HepG2 (cell line): Measurements from ENCODE around the gene TSPAN9. TPM values are rescaled to one million over a fixed set of nuclear protein-coding genes. Genes with fewer than 3 reads are reported as not detected.

Source experiments
- ARNT2 ChIP-seq: sonication (generic); formaldehyde crosslinking; IDR thresholded peaks from 2 replicates; pipeline ENCODE4 v1.8.0; 2022; ENCODE audit warnings: mild to moderate bottlenecking, low read depth, missing genetic modification reagents, moderate library complexity
- CENPX ChIP-seq: sonication (generic); formaldehyde crosslinking; IDR thresholded peaks from 2 replicates; pipeline ENCODE4 v1.9.0; 2021; ENCODE audit warnings: mild to moderate bottlenecking, missing genetic modification reagents, moderate library complexity
- CHD2 ChIP-seq: IDR thresholded peaks from 2 replicates; pipeline ENCODE4 v1.6.1; 2011; ENCODE audit warnings: low read depth, low read length, improper control_type of control experiment
- GMEB2 ChIP-seq: IDR thresholded peaks from 2 replicates; pipeline ENCODE4 v1.6.1; 2016; ENCODE audit warnings: missing biosample characterization, missing genetic modification reagents, low read depth
- JDP2 ChIP-seq: sonication (generic); formaldehyde crosslinking; IDR thresholded peaks from 2 replicates; pipeline ENCODE4 v1.8.1; 2022; ENCODE audit warnings: missing genetic modification reagents, borderline replicate concordance
- MATR3 ChIP-seq: sonication (generic); formaldehyde crosslinking; IDR thresholded peaks from 2 replicates; pipeline ENCODE4 v1.4.0; 2020; ENCODE audit warnings: missing genetic modification reagents
- MTERF4 ChIP-seq: sonication (generic); formaldehyde crosslinking; IDR thresholded peaks from 2 replicates; pipeline ENCODE4 v1.8.0; 2023; ENCODE audit warnings: mild to moderate bottlenecking, missing genetic modification reagents
- NFYB ChIP-seq: sonication (generic); formaldehyde crosslinking; IDR thresholded peaks from 2 replicates; pipeline ENCODE4 v1.4.0; 2020; ENCODE audit warnings: missing genetic modification reagents
- PCBP1 ChIP-seq: fragments of 200-400 bp; formaldehyde crosslinking; IDR thresholded peaks from 2 replicates; pipeline ENCODE4 v1.6.1; 2017; ENCODE audit warnings: mild to moderate bottlenecking, low read depth, low read length, borderline replicate concordance
- PRDM4 ChIP-seq: sonication (generic); formaldehyde crosslinking; IDR thresholded peaks from 2 replicates; pipeline ENCODE4 v1.9.0; 2021; ENCODE audit warnings: missing genetic modification reagents, borderline replicate concordance
- RAD51 ChIP-seq: fragments of 450-650 bp; IDR thresholded peaks from 2 replicates; pipeline ENCODE4 v1.6.1; 2016; ENCODE audit warnings: borderline replicate concordance
- REST ChIP-seq, 2 experiments: IDR thresholded peaks; 2 replicates each; pipeline ENCODE4 v1.6.1; 2011 to 2012; ENCODE audit warnings: low read length in 2 of 2, borderline replicate concordance in 1 of 2, low read depth in 1 of 2, mild to moderate bottlenecking in 1 of 2, moderate library complexity in 1 of 2
- SPEN ChIP-seq: sonication (generic); formaldehyde crosslinking; IDR thresholded peaks from 2 replicates; pipeline ENCODE4 v1.5.1; 2020; ENCODE audit warnings: low read depth, mild to moderate bottlenecking, missing genetic modification reagents
- TRIM22 ChIP-seq: fragments of 450-650 bp; IDR thresholded peaks from 2 replicates; pipeline ENCODE4 v1.6.1; 2017
- ZGPAT ChIP-seq: IDR thresholded peaks from 2 replicates; pipeline ENCODE4 v1.6.1; 2016; ENCODE audit warnings: mild to moderate bottlenecking
- ZMYM3 ChIP-seq: sonication (generic); formaldehyde crosslinking; IDR thresholded peaks from 2 replicates; pipeline ENCODE4 v1.5.1; 2020; ENCODE audit warnings: mild to moderate bottlenecking, missing genetic modification reagents
- ZNF274 ChIP-seq: sonication (generic); formaldehyde crosslinking; IDR thresholded peaks from 2 replicates; pipeline ENCODE4 v1.5.1; 2020; ENCODE audit warnings: mild to moderate bottlenecking, missing genetic modification reagents
- polyA plus RNA-seq, 8 experiments: library from polyadenylated mRNA; depleted of rRNA in 3 of 8; stranded (reverse) in 7 of 8; unstranded in 1 of 8; fragments of >200 nt; fragmentation: Illumina TruSeq in 4 of 8; extraction: Trizol in 4 of 8; gene quantifications; 2 replicates each; pipeline versions ENCODE4 v1.2.1 to v1.2.3, GENCODE V29; 2011 to 2016; ENCODE audit warnings: low read depth in 4 of 8, missing spikeins in 1 of 8, mixed read lengths in 1 of 8; ENCODE audit not compliant: insufficient read depth in 1 of 8
- total RNA-seq, 5 experiments: library from RNA; depleted of rRNA; stranded (reverse); fragments of >200 nt; fragmentation: Illumina TruSeq; extraction: Trizol; gene quantifications; 2 replicates each; pipeline ENCODE4 v1.2.3, GENCODE V29; 2016; ENCODE audit warnings: low read depth in 1 of 5

Gene TSPAN9
- total and polyA plus RNA-seq, 2 of the 13 experiments (the other 11 are each of a cell fraction or from before 2014, with no cell fraction given), result 18.1 to 42.3 TPM

GRCh38 chr12:3085341-3086139 lies 8.4 kb downstream of the TSPAN9 start (continued):
- TF ChIP-seq REST (IDR thresholded peaks at IDR 0.05; ENCODE audit: borderline replicate concordance in 1 of 2, low read depth in 1 of 2, low read length in 2 of 2) (no peak), SPEN (CRISPR knock-in tag) (peak; percentile 36; the same call in 1 of the 2 replicates), GMEB2 (CRISPR knock-in tag) (no peak), CHD2 (no peak), ZNF274 (no peak), ARNT2 (CRISPR knock-in tag) (0 out of 2 replicates have a peak, but pooled peaks have one; percentile 44), PRDM4 (no peak), RAD51 (no peak), ZMYM3 (CRISPR knock-in tag) (no peak), CENPX (CRISPR knock-in tag) (no peak), NFYB (no peak), MTERF4 (CRISPR knock-in tag) (peak; percentile 42; the same call in 1 of the 2 replicates), MATR3 (CRISPR knock-in tag) (no peak), JDP2 (CRISPR knock-in tag) (no peak), ZGPAT (CRISPR knock-in tag) (0 out of 2 replicates have a peak, but pooled peaks have one; percentile 32), PCBP1 (no peak), TRIM22 (no peak)
